C4-2B (cell line): ENCODE measurements around the gene PDE6H.

Source experiments
- CTCF ChIP-seq: fragments of 450-650 bp; conservative IDR thresholded peaks from 2 replicates; pipeline ENCODE4 v1.5.1; 2017; ENCODE audit warnings: mild to moderate bottlenecking
- ZFX ChIP-seq: fragments of 450-650 bp; IDR thresholded peaks from 2 replicates; pipeline ENCODE4 v1.6.1; 2017

GRCh38 chr12:14960548-14961465 lies 12.0 kb upstream of the PDE6H start:
- TF ChIP-seq CTCF (no peak), ZFX (no peak)
